Fibroblast of skin of left biceps (primary cell): ENCODE measurements around the gene TBXA2R.
"Not testable (repeated sequence)": the region's sequence is repeated elsewhere in the genome, so short reads cannot be mapped to it uniquely, and the experiment has no call there.

Experiments
- DNase-seq, 2 experiments: peaks; one replicate each; pipeline ENCODE4 v3.0.0-alpha.2; 2013; ENCODE audit warnings: low read depth in 2 of 2

Gene TBXA2R

GRCh38 chr19:3606690-3607289 is at the start of gene TBXA2R:
Gene TBXA2R, minus strand, starts transcription at chr19:3606875. Its CDS starts 6,241 bp downstream, at chr19:3600634.
- peak in 1 of 2 experiments; percentile 20 for DNase-seq

- no peak for DNase-seq
Measured at GRCh38 chr19:3656073-3656746, 49.5 kb upstream of the TBXA2R start.

- peak; percentile 86 to 87 for DNase-seq
Measured at GRCh38 chr19:3655402-3656072, 48.9 kb upstream of the TBXA2R start.

GRCh38 chr19:3653865-3654513 is 47.3 kb upstream of the TBXA2R start:
- no peak for DNase-seq

GRCh38 chr19:3653081-3653795 is 46.6 kb upstream of the TBXA2R start:
- DNase-seq: no peak

GRCh38 chr19:3652422-3652821 is 45.7 kb upstream of the TBXA2R start:
- DNase-seq: no peak

GRCh38 chr19:3651684-3652083 is 45.0 kb upstream of the TBXA2R start:
- no peak for DNase-seq

- DNase-seq: no peak
Measured at GRCh38 chr19:3649888-3650287, 43.2 kb upstream of the TBXA2R start.

- no peak for DNase-seq
Measured at GRCh38 chr19:3648037-3648905, 41.6 kb upstream of the TBXA2R start.

- DNase-seq: not testable (repeated sequence)
Measured at GRCh38 chr19:3647102-3647501, 40.4 kb upstream of the TBXA2R start.

- DNase-seq: no peak
Measured at GRCh38 chr19:3646336-3647092, 39.8 kb upstream of the TBXA2R start.

GRCh38 chr19:3645726-3646125 is 39.1 kb upstream of the TBXA2R start:
- no peak for DNase-seq

- no peak for DNase-seq
Measured at GRCh38 chr19:3645067-3645396, 38.4 kb upstream of the TBXA2R start.

- DNase-seq: no peak
Measured at GRCh38 chr19:3644351-3645066, 37.8 kb upstream of the TBXA2R start.

GRCh38 chr19:3643674-3644313 is 37.1 kb upstream of the TBXA2R start:
- DNase-seq: no peak

GRCh38 chr19:3642987-3643673 is 36.5 kb upstream of the TBXA2R start:
- DNase-seq: no peak

GRCh38 chr19:3642296-3642695 is 35.6 kb upstream of the TBXA2R start:
- no peak for DNase-seq

- DNase-seq: no peak
Measured at GRCh38 chr19:3641515-3642269, 35.0 kb upstream of the TBXA2R start.
